GM23338 (cell line): Measurements from ENCODE around the gene KLC1. TPM values are rescaled to one million over a fixed set of nuclear protein-coding genes. Genes with fewer than 3 reads are reported as not detected.

Experiments used
- ATAC-seq: fragments of 200-7000 bp; cut with Tn5 transposase; 3 replicates; pipeline ENCODE4 v1.9.1; 2020
- DNase-seq: peaks from one replicate; pipeline ENCODE4 v3.0.0-alpha.2; 2015; ENCODE audit warnings: low spot score
- H2AFZ ChIP-seq: fragments of 200-600 bp; sonication (generic); 2 replicates; pipeline ENCODE4 v1.8.0; 2016; ENCODE audit warnings: antibody characterized with exemption, mild to moderate bottlenecking, moderate library complexity
- H3F3A ChIP-seq: fragments of 200-600 bp; sonication (generic); replicated peaks from 2 replicates; pipeline ENCODE4 v1.8.0; 2017; ENCODE audit warnings: antibody characterized with exemption, mixed run types, low read depth
- H3K27ac ChIP-seq: fragments of 200-600 bp; sonication (generic); 2 replicates; pipeline ENCODE4 v1.6.1; 2016; ENCODE audit warnings: low read depth
- H3K27me3 ChIP-seq: fragments of 200-600 bp; sonication (generic); 2 replicates; pipeline ENCODE4 v1.8.0; 2016; ENCODE audit warnings: mild to moderate bottlenecking, mixed run types, moderate library complexity; ENCODE audit not compliant: insufficient read depth
- H3K36me3 ChIP-seq: fragments of 200-600 bp; sonication (generic); 2 replicates; pipeline ENCODE4 v1.8.0; 2016; ENCODE audit warnings: mild to moderate bottlenecking; ENCODE audit not compliant: insufficient read depth
- H3K4me1 ChIP-seq: fragments of 200-600 bp; sonication (generic); 2 replicates; pipeline ENCODE4 v1.8.0; 2016; ENCODE audit warnings: mild to moderate bottlenecking, moderate library complexity; ENCODE audit not compliant: insufficient read depth
- H3K4me2 ChIP-seq: fragments of 200-600 bp; sonication (generic); 2 replicates; pipeline ENCODE4 v1.7.1; 2017; ENCODE audit warnings: mixed run types
- H3K4me3 ChIP-seq: fragments of 200-600 bp; sonication (generic); 2 replicates; pipeline ENCODE4 v1.6.1; 2016; ENCODE audit warnings: mixed run types
- H3K79me2 ChIP-seq: fragments of 200-600 bp; sonication (generic); replicated peaks from 2 replicates; pipeline ENCODE4 v1.8.0; 2017; ENCODE audit warnings: mild to moderate bottlenecking; ENCODE audit not compliant: insufficient read depth
- H3K9me2 ChIP-seq: fragments of 200-600 bp; sonication (generic); 2 replicates; pipeline ENCODE4 v1.8.0; 2017; ENCODE audit not compliant: insufficient read depth
- H4K20me1 ChIP-seq: fragments of 200-600 bp; sonication (generic); replicated peaks from 2 replicates; pipeline ENCODE4 v1.8.0; 2017; ENCODE audit warnings: mild to moderate bottlenecking; ENCODE audit not compliant: insufficient read depth
- H3K27ac Mint-ChIP-seq: 2 replicates; pipeline ENCODE4 v1.8.0; 2020; ENCODE audit warnings: inconsistent platforms, mild to moderate bottlenecking, moderate library complexity, mixed read lengths
- H3K27me3 Mint-ChIP-seq: 3 replicates; pipeline ENCODE4 v1.8.0; 2022; ENCODE audit warnings: low read depth, mild to moderate bottlenecking, moderate library complexity, mixed read lengths, inconsistent platforms; ENCODE audit not compliant: insufficient read depth, poor library complexity
- H3K36me3 Mint-ChIP-seq: 3 replicates; pipeline ENCODE4 v1.8.0; 2021; ENCODE audit warnings: low read depth, mild to moderate bottlenecking, inconsistent platforms, moderate library complexity, mixed read lengths
- H3K4me1 Mint-ChIP-seq: 3 replicates; pipeline ENCODE4 v1.8.0; 2020; ENCODE audit warnings: mild to moderate bottlenecking, inconsistent platforms, mixed read lengths
- H3K4me3 Mint-ChIP-seq: 3 replicates; pipeline ENCODE4 v1.8.0; 2021; ENCODE audit warnings: moderate library complexity, mild to moderate bottlenecking, inconsistent platforms, mixed read lengths
- H3K9me3 Mint-ChIP-seq: 3 replicates; pipeline ENCODE4 v1.8.0; 2020; ENCODE audit warnings: moderate library complexity, mild to moderate bottlenecking, inconsistent platforms, mixed read lengths
- EZH2 ChIP-seq: fragments of 200-600 bp; sonication (generic); IDR thresholded peaks from one replicate; pipeline ENCODE4 v1.8.0; 2017; ENCODE audit warnings: antibody characterized with exemption, mild to moderate bottlenecking, low read depth; ENCODE audit not compliant: unreplicated experiment
- NANOG ChIP-seq: IDR thresholded peaks from 2 replicates; pipeline ENCODE4 v1.6.1; 2016; ENCODE audit warnings: antibody characterized with exemption, borderline replicate concordance
- POLR2AphosphoS5 ChIP-seq: IDR thresholded peaks from 2 replicates; pipeline ENCODE4 v1.6.1; 2016; ENCODE audit warnings: antibody characterized with exemption, low read depth
- REST ChIP-seq: IDR thresholded peaks from one replicate; pipeline ENCODE4 v1.6.1; 2018; ENCODE audit warnings: antibody characterized with exemption; ENCODE audit not compliant: unreplicated experiment
- STAT1 ChIP-seq: IDR thresholded peaks from one replicate; pipeline ENCODE4 v1.6.1; 2016; ENCODE audit warnings: antibody characterized with exemption; ENCODE audit not compliant: unreplicated experiment
- ZNF114 ChIP-seq: fragments of 250-450 bp; sonication (Bioruptor Pico); IDR thresholded peaks from 2 replicates; pipeline ENCODE4 v1.5.0; 2020; ENCODE audit warnings: mild to moderate bottlenecking, moderate library complexity
- ZNF331 ChIP-seq: fragments of 250-450 bp; sonication (Bioruptor Pico); IDR thresholded peaks from 2 replicates; pipeline ENCODE4 v1.5.0; 2020; ENCODE audit warnings: low read depth, mild to moderate bottlenecking, moderate library complexity
- polyA plus RNA-seq: library from polyadenylated mRNA; unstranded; fragments of >200 nt; fragmentation: Nextera tagmentation; extraction: Ambion mirVana; gene quantifications from 2 replicates; pipeline ENCODE4 v1.2.1, GENCODE V29; 2016
- total RNA-seq: library from RNA; depleted of rRNA; stranded (reverse); fragments of >200 nt; shearing (Covaris generic); gene quantifications from 2 replicates; pipeline ENCODE4 v1.2.3, GENCODE V29; 2014
- TF ChIP-seq, protein P1 (sequence below): fragments of 250-450 bp; sonication (Bioruptor Pico); IDR thresholded peaks from 2 replicates; pipeline ENCODE4 v1.5.0; 2020; ENCODE audit warnings: mild to moderate bottlenecking, moderate library complexity
- TF ChIP-seq, protein P2 (sequence below): IDR thresholded peaks from 2 replicates; pipeline ENCODE4 v1.6.1; 2016; ENCODE audit warnings: antibody characterized with exemption
- TF ChIP-seq, protein P3 (sequence below), 2 experiments: fragments of 200-600 bp in 1 of 2; sonication (generic) in 1 of 2; conservative IDR thresholded peaks; 2 replicates each; pipeline versions ENCODE4 v1.5.1 to v1.6.1; 2016 to 2017; ENCODE audit warnings: antibody characterized with exemption in 2 of 2, low read depth in 2 of 2, mild to moderate bottlenecking in 2 of 2, moderate library complexity in 1 of 2

The KLC1 gene
- total and polyA plus RNA-seq, 2 experiments from 2014 or later = 165 to 308 TPM

GRCh38 chr14:103735439-103735814 is 106.4 kb downstream of the KLC1 start (continued):
- TF ChIP-seq ZNF114 (CRISPR knock-in tag) = no peak

DNA sequence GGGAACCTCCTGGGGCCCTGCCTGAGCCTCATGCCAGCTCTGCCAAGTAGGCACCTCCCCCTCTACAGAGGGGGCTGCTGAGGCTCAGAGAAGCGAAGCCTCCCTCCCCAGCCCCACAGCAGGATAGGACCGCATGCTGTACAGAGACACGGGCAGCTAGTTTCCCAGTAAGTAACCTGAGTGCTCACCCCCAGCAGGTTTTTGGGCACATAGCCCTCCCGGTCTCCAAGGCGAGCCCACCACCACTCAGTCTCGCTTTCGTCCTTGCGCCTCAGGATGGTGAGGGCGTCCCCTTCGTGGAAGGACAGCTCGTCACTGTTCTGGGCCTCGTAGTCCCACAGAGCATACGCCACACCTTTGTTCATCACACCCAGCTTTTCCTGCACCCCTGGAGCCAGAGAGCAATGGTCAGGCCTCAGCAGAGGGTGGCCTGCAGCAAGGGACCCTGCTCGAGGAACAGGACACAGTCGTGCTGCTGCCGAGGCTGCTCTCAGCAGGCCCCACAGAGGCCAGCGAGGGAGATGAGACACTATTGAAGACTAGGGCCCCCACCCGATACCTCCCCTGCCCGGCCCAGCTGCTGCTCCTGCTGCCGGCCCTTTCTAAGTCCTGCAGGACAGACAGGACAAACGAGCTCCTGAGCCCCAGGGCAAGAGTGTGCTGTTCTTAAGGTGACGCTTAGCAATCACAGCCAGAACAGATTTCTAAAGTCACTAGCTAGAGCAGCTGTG is 107.0 kb downstream of the KLC1 start:
- H3K4me1 Mint-ChIP-seq = peaks cover 16% of the 10 kb centered on the region
- no peaks in the 10 kb centered on the region for H3K27me3 ChIP-seq
- H3K79me2 ChIP-seq = no peaks in the 10 kb centered on the region
- H3K4me1 ChIP-seq = no peaks in the 10 kb centered on the region
- DNase-seq = no peak
- H3K36me3 ChIP-seq = no peaks in the 10 kb centered on the region
- H3K4me2 ChIP-seq = no peak overlapping the region
- no peaks in the 10 kb centered on the region for H3F3A ChIP-seq
- TF ChIP-seq, protein P1, sequence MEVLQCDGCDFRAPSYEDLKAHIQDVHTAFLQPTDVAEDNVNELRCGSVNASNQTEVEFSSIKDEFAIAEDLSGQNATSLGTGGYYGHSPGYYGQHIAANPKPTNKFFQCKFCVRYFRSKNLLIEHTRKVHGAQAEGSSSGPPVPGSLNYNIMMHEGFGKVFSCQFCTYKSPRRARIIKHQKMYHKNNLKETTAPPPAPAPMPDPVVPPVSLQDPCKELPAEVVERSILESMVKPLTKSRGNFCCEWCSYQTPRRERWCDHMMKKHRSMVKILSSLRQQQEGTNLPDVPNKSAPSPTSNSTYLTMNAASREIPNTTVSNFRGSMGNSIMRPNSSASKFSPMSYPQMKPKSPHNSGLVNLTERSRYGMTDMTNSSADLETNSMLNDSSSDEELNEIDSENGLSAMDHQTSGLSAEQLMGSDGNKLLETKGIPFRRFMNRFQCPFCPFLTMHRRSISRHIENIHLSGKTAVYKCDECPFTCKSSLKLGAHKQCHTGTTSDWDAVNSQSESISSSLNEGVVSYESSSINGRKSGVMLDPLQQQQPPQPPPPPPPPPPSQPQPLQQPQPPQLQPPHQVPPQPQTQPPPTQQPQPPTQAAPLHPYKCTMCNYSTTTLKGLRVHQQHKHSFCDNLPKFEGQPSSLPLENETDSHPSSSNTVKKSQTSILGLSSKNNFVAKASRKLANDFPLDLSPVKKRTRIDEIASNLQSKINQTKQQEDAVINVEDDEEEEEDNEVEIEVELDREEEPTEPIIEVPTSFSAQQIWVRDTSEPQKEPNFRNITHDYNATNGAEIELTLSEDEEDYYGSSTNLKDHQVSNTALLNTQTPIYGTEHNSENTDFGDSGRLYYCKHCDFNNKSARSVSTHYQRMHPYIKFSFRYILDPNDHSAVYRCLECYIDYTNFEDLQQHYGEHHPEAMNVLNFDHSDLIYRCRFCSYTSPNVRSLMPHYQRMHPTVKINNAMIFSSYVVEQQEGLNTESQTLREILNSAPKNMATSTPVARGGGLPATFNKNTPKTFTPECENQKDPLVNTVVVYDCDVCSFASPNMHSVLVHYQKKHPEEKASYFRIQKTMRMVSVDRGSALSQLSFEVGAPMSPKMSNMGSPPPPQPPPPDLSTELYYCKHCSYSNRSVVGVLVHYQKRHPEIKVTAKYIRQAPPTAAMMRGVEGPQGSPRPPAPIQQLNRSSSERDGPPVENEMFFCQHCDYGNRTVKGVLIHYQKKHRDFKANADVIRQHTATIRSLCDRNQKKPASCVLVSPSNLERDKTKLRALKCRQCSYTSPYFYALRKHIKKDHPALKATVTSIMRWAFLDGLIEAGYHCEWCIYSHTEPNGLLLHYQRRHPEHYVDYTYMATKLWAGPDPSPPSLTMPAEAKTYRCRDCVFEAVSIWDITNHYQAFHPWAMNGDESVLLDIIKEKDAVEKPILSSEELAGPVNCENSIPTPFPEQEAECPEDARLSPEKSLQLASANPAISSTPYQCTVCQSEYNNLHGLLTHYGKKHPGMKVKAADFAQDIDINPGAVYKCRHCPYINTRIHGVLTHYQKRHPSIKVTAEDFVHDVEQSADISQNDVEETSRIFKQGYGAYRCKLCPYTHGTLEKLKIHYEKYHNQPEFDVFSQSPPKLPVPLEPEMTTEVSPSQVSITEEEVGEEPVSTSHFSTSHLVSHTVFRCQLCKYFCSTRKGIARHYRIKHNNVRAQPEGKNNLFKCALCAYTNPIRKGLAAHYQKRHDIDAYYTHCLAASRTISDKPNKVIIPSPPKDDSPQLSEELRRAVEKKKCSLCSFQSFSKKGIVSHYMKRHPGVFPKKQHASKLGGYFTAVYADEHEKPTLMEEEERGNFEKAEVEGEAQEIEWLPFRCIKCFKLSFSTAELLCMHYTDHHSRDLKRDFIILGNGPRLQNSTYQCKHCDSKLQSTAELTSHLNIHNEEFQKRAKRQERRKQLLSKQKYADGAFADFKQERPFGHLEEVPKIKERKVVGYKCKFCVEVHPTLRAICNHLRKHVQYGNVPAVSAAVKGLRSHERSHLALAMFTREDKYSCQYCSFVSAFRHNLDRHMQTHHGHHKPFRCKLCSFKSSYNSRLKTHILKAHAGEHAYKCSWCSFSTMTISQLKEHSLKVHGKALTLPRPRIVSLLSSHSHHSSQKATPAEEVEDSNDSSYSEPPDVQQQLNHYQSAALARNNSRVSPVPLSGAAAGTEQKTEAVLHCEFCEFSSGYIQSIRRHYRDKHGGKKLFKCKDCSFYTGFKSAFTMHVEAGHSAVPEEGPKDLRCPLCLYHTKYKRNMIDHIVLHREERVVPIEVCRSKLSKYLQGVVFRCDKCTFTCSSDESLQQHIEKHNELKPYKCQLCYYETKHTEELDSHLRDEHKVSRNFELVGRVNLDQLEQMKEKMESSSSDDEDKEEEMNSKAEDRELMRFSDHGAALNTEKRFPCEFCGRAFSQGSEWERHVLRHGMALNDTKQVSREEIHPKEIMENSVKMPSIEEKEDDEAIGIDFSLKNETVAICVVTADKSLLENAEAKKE = no peak
- TF ChIP-seq NANOG (no peak), STAT1 (no peak), REST (no peak), ZNF331 (no peak), POLR2AphosphoS5 (no peak), EZH2 (no peak), ZNF114 (CRISPR knock-in tag) (no peak)
- TF ChIP-seq, protein P2, sequence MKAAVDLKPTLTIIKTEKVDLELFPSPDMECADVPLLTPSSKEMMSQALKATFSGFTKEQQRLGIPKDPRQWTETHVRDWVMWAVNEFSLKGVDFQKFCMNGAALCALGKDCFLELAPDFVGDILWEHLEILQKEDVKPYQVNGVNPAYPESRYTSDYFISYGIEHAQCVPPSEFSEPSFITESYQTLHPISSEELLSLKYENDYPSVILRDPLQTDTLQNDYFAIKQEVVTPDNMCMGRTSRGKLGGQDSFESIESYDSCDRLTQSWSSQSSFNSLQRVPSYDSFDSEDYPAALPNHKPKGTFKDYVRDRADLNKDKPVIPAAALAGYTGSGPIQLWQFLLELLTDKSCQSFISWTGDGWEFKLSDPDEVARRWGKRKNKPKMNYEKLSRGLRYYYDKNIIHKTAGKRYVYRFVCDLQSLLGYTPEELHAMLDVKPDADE = no peak
- TF ChIP-seq, protein P3, sequence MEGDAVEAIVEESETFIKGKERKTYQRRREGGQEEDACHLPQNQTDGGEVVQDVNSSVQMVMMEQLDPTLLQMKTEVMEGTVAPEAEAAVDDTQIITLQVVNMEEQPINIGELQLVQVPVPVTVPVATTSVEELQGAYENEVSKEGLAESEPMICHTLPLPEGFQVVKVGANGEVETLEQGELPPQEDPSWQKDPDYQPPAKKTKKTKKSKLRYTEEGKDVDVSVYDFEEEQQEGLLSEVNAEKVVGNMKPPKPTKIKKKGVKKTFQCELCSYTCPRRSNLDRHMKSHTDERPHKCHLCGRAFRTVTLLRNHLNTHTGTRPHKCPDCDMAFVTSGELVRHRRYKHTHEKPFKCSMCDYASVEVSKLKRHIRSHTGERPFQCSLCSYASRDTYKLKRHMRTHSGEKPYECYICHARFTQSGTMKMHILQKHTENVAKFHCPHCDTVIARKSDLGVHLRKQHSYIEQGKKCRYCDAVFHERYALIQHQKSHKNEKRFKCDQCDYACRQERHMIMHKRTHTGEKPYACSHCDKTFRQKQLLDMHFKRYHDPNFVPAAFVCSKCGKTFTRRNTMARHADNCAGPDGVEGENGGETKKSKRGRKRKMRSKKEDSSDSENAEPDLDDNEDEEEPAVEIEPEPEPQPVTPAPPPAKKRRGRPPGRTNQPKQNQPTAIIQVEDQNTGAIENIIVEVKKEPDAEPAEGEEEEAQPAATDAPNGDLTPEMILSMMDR (conservative IDR thresholded peaks at IDR 0.05; ENCODE audit: low read depth in 2 of 2) = no peak
- H3K4me3 ChIP-seq = no peak overlapping the region
- peaks cover 10% of the 10 kb centered on the region for H3K27me3 Mint-ChIP-seq
- H2AFZ ChIP-seq = no peak overlapping the region
- H3K9me2 ChIP-seq = no peaks in the 10 kb centered on the region
- no peak overlapping the region for H3K4me3 Mint-ChIP-seq
- no peak for ATAC-seq
- H3K27ac Mint-ChIP-seq = no peak overlapping the region
- H3K27ac ChIP-seq = no peak overlapping the region
- H3K9me3 Mint-ChIP-seq = no peaks in the 10 kb centered on the region
- H4K20me1 ChIP-seq = no peaks in the 10 kb centered on the region
- peaks cover 23% of the 10 kb centered on the region for H3K36me3 Mint-ChIP-seq
